AG04449 (cell line): ENCODE results near the gene PRKACA.

Experiments
- CTCF ChIA-PET: fragments of 350-600 bp; formaldehyde crosslinking; extraction: SDS; loops from one replicate; lab custom pipeline; 2021; ENCODE audit warnings: antibody characterized with exemption; lab: Yijun Ruan, JAX
- POLR2A ChIA-PET: fragments of 400-600, 350-600 bp; formaldehyde crosslinking; extraction: SDS; loops from one replicate; lab custom pipeline; 2020; ENCODE audit warnings: antibody characterized with exemption, inconsistent platforms; lab: Yijun Ruan, JAX
- DNase-seq: peaks from one replicate; pipeline ENCODE4 v3.0.0-alpha.2; 2010; ENCODE audit warnings: low read depth, low spot score
- H3K4me3 ChIP-seq: 2 replicates; pipeline ENCODE4 v1.5.1; 2011; ENCODE audit warnings: low read depth, mild to moderate bottlenecking, control low read depth, low read length
- CTCF ChIP-seq: IDR thresholded peaks from one replicate; pipeline ENCODE4 v1.5.1; 2011; ENCODE audit warnings: mild to moderate bottlenecking, moderate library complexity, low read length, control low read depth, inconsistent platforms; ENCODE audit not compliant: insufficient read depth; ENCODE audit errors: missing control alignments

Gene PRKACA

GRCh38 chr19:14122924-14123323 is 5.4 kb upstream of the PRKACA start:
- TF ChIP-seq CTCF, result no peak
- no peak for DNase-seq
- CTCF ChIA-PET, result interaction anchor here (5.4 kb wide), 1 partner anchor 13 kb away, joined by 45 read pairs; the partner anchor contains the start of gene ASF1B
- POLR2A ChIA-PET, result no interaction called here
- H3K4me3 ChIP-seq, result no peak overlapping the region

DNA sequence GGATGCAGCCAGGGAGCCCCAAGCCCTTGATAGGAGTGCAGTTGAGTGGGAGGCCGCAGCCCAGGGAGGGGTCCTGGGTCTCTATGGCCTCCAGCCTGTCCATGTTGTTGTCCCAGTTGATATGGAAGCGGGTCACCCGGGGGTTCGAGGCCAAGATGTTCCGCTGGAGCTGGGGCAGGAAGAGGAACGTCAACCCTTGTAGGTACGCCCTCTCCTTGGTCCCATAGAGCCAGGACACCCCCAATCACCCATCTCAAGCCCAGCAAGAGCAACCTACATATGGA is 2.9 kb upstream of the PRKACA start:
- ChIA-PET CTCF (interaction anchor here (1.7 kb wide), 1 partner anchor 16 kb away, joined by 8 read pairs; the partner anchor contains the start of gene ASF1B), POLR2A (no interaction called here)
- no peak for TF ChIP-seq CTCF
- no peak overlapping the region for H3K4me3 ChIP-seq
- no peak for DNase-seq

DNA sequence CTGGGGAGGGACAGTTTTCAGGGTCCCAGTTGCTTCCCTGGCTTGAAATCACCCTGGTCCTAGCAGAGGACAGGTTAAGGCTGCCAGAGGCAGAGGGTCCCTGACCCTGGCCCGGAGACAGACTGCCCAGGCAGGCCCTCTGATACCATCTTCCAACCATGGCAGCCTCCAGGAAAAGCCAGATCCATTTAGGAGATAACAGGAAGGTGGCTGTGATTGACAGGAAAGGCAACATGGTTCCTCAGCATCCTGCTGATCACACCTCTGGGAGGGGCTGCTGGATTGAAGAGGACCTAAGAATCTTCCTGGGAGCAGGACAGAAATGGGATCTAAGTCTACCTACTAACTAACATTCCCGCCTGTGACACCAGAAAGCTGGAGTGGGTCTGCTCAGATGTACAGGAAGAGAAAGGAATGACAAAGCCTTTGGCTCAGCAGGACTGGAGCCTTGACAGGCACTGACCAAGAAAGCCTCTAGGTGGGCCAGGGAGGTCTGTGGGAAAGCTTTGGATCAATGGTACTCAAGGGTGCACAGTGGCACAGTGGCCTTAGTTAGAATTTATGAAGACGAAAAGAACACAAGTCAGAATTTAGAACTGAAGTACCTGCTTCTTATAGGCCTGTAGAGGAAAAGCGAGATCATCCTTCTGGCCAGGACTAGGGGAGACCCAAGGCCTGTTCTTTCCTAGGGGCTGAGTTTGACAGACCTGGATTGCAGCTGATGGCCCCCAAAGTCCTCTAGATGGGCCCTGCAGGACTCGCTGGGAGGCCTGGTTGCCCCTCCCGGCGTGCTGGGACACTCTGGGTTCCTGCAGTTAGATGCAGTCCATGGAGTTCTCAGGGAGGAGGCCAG is 2.3 kb upstream of the PRKACA start:
- CTCF ChIA-PET, result interaction anchor here (1.7 kb wide), 1 partner anchor 17 kb away, joined by 8 read pairs; the partner anchor contains the start of gene ASF1B
- no peak for TF ChIP-seq CTCF
- POLR2A ChIA-PET, result no interaction called here
- no peak for DNase-seq
- no peak overlapping the region for H3K4me3 ChIP-seq

- peak overlapping the region; percentile 57 for H3K4me3 ChIP-seq
- ChIA-PET POLR2A (no interaction called here), CTCF (interaction anchor here (0.9 to 2.5 kb wide), 3 partner anchors 17 to 240 kb away, joined by 3 to 10 read pairs (median 5); partner anchors contain the start of genes ASF1B and MISP3)
- DNase-seq, result no peak
- TF ChIP-seq CTCF, result no peak
Measured at GRCh38 chr19:14119146-14119545, 1.6 kb upstream of the PRKACA start.

DNA sequence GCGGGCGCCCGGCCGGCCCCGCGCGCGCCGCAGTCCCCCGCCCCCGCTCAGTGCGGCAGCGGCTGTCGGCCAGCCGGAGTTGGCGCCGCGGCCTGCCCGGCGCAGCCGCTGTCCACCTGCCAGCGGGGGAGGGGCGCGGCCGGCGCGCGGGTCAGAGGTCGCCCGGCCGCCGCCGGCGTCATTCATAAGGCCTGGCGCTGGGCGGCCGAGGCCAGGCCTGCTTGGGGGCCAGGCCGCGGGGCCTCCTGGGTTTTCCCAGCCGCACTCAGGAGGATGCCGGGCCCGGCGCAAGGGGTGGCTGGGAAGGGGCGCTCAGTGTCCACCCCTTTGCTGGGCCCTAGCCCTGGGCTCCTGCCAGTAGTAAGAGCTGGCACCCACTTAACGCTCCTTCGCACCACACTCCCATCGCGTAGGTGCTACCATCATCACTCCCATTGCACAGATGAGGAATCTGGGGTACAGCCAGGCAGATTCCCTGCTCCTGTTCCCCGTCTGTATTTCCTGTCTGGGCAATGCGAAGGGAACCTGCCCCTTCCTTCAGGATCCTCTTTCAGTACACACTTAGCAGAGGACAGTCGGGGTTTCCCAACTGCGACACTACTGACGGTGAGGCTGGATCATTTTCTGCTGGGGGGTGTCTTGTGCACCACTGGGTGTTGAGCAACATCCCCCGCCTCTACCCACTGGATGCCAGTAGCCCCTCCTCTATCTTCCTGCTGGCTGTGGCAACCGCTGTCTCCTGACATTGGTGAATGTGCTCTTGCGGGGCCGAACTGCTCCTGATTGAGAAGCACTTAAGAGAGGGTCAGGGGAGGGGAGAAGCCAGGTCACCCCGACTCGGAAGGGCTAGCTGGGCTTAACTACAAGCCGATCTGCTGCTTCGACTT is 846 bp upstream of the PRKACA start:
- H3K4me3 ChIP-seq, result peak overlapping the region; percentile 57
- peak; percentile 47 for DNase-seq
- no peak for TF ChIP-seq CTCF
- CTCF ChIA-PET, result interaction anchor here (0.9 to 2.5 kb wide), 3 partner anchors 18 to 239 kb away, joined by 3 to 10 read pairs (median 5); partner anchors contain the start of genes ASF1B and MISP3
- POLR2A ChIA-PET, result interaction anchor here (0.6 to 1.0 kb wide), 2 partner anchors 26 to 277 kb away, joined by 3 read pairs; no protein-coding TSS in a partner anchor
